Measurements from ENCODE around the gene PKP4.

Gene PKP4

DNA sequence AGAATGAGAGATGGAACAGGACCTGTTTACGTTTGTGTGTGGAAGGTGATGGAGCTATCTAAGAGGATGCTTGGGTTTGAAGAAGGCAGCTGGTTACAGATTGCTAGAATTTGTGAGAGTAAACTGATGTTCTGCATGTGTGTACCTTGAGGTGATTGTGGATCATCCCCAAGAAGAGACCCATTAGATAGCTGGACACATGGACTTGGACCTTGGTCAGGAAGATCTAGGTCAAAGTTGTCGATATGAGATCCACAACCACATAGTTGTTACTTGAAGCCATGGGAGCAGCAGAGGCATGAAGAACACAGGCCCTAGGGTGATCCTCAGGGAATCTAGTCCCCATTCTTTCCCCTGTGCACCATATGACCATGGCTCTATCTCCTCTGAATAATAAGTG is 101.0 kb downstream of the PKP4 start:
- no peak for DNase-seq
- Histone ChIP-seq H3K9me3 (no peaks in the 10 kb centered on the region), H3K27me3 (no peaks in the 10 kb centered on the region), H3K36me3 (no peaks in the 10 kb centered on the region), H3K4me1 (no peaks in the 10 kb centered on the region), H3K4me3 (ENCODE audit: low read depth, low read length) (no peak overlapping the region)
- no peak for TF ChIP-seq CTCF (IDR thresholded peaks at IDR 0.05; ENCODE audit: low read depth, low read length)

- Histone ChIP-seq H3K36me3 (no peaks in the 10 kb centered on the region), H3K27me3 (no peaks in the 10 kb centered on the region), H3K4me1 (no peaks in the 10 kb centered on the region), H3K9me3 (no peaks in the 10 kb centered on the region), H3K4me3 (ENCODE audit: low read depth, low read length) (no peak overlapping the region)
- no peak for DNase-seq
- no peak for TF ChIP-seq CTCF (IDR thresholded peaks at IDR 0.05; ENCODE audit: low read depth, low read length)
Observed at GRCh38 chr2:158559252-158559651, 102.5 kb downstream of the PKP4 start.

- Histone ChIP-seq H3K9me3 (no peaks in the 10 kb centered on the region), H3K4me1 (no peaks in the 10 kb centered on the region), H3K4me3 (ENCODE audit: low read depth, low read length) (no peak overlapping the region), H3K36me3 (no peaks in the 10 kb centered on the region), H3K27me3 (no peaks in the 10 kb centered on the region)
- TF ChIP-seq CTCF (IDR thresholded peaks at IDR 0.05; ENCODE audit: low read depth, low read length): no peak
- DNase-seq: no peak
Observed at GRCh38 chr2:158560259-158560658, 103.5 kb downstream of the PKP4 start.

DNA sequence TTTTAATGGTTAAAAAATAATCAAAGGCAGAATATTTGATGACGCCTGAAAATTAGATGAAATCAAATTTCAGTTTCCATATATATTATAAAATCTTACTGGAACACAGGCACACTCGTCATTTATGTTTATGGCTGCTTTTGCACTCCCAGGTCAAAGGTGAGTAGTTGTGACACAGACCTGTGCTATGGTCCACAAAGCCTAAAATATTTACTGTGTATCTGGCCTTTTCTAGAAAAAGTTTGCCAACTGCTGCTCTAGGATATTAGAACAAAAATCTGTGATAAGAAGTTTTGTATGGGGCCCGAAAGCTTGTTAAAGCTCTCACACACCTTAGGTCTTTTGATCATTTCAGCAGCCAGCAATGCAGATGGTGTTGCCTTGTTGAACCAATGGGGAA is 104.3 kb downstream of the PKP4 start:
- Histone ChIP-seq H3K4me1 (no peaks in the 10 kb centered on the region), H3K9me3 (no peaks in the 10 kb centered on the region), H3K27me3 (no peaks in the 10 kb centered on the region), H3K36me3 (no peaks in the 10 kb centered on the region), H3K4me3 (ENCODE audit: low read depth, low read length) (no peak overlapping the region)
- no peak for DNase-seq
- no peak for TF ChIP-seq CTCF (IDR thresholded peaks at IDR 0.05; ENCODE audit: low read depth, low read length)

GRCh38 chr2:158567208-158567607 is 110.5 kb downstream of the PKP4 start:
- Histone ChIP-seq H3K36me3 (no peaks in the 10 kb centered on the region), H3K4me3 (ENCODE audit: low read depth, low read length) (no peak overlapping the region), H3K4me1 (no peaks in the 10 kb centered on the region), H3K27me3 (no peaks in the 10 kb centered on the region), H3K9me3 (no peaks in the 10 kb centered on the region)
- TF ChIP-seq CTCF (IDR thresholded peaks at IDR 0.05; ENCODE audit: low read depth, low read length): no peak
- no peak for DNase-seq

DNA sequence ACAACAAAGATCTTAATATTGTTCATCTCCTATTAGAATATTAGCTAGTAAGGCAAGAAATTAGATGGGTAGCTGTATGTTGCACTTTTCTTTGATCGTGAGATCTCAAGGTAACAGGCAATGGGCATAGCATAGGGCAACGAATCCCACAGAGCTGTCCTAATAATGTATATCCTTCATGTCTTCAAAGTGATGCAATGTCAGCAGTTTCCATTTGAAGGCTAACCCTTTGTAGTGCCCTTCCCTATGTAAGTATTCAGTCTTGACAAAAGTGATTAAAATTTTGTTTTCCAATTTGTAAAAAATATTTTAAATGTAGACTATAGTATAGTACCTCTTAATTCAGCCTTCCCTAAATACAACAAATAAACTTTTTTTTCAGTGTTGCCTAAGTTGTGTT is 112.5 kb downstream of the PKP4 start:
- Histone ChIP-seq H3K36me3 (no peaks in the 10 kb centered on the region), H3K4me3 (ENCODE audit: low read depth, low read length) (no peak overlapping the region), H3K9me3 (no peaks in the 10 kb centered on the region), H3K4me1 (no peaks in the 10 kb centered on the region), H3K27me3 (no peaks in the 10 kb centered on the region)
- no peak for TF ChIP-seq CTCF (IDR thresholded peaks at IDR 0.05; ENCODE audit: low read depth, low read length)
- DNase-seq: no peak

Data from BE2C (cell line).